KBM-7 (cell line): ENCODE results near the gene AGFG2.
"Not testable (repeated sequence)": the region's sequence is repeated elsewhere in the genome, so short reads cannot be mapped to it uniquely, and the experiment has no call there.

Experiments
- DNase-seq: peaks from one replicate; pipeline ENCODE4 v3.0.0-alpha.2; 2015
- in situ Hi-C: fragments of 300-500 bp; cut with MboI; formaldehyde crosslinking; loops from 2 replicates; pipeline ENCODE4 v1.14.3; 2020; ENCODE audit warnings: low sequenced_read_pairs, low pct_unique_long_range_greater_than_20kb, mixed read lengths

Gene AGFG2

GRCh38 chr7:100516135-100516812 is 22.7 kb upstream of the AGFG2 start:
- DNase-seq: peak; percentile 14
- in situ Hi-C loops: no loop called here

- in situ Hi-C loops: no loop called here
- no peak for DNase-seq
Measured at GRCh38 chr7:100517305-100517704, 21.7 kb upstream of the AGFG2 start.

DNA sequence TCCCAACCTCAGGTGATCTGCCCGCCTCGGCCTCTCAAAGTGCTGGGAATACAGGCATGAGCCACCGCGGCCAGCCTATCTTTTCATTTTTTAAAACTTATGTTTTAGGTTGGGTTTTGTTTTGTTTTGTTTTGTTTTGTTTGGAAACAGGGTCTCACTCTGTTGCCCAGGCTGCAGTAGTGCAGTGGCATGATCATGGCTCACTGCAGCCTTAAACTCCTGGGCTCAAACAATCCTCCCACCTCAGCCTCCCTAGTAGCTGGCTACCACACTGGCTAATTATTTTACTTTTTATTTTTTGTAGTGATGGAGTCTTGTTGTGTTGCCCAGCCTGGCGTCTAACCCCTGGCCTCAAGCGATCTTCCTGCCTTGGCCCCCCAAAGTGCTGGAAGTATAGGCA is 19.4 kb upstream of the AGFG2 start:
- DNase-seq: no peak
- in situ Hi-C loops: no loop called here

- in situ Hi-C loops: no loop called here
- no peak for DNase-seq
Measured at GRCh38 chr7:100520138-100520537, 18.9 kb upstream of the AGFG2 start.

- in situ Hi-C loops: no loop called here
Measured at GRCh38 chr7:100521076-100521475, 17.9 kb upstream of the AGFG2 start.

DNA sequence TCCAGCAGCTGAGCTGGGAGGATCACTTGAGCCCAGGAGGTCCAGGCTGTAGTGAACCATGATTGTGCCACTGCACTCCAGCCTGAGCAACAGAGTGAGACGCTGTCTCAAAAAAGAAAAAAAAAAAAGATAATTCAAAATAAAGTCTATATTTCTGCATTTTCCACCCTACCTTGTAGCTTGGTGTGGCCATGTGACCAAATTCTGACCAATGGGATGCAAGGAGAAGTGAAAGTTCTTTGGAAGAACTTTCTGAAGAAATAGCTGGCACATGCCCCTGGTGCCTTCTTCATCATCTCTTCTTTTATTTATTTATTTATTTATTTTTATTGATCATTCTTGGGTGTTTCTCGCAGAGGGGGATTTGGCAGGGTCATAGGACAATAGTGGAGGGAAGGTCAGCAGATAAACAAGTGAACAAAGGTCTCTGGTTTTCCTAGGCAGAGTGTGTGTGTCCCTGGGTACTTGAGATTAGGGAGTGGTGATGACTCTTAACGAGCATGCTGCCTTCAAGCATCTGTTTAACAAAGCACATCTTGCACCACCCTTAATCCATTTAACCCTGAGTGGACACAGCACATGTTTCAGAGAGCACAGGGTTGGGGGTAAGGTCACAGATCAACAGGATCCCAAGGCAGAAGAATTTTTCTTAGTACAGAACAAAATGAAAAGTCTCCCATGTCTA is 17.0 kb upstream of the AGFG2 start:
- in situ Hi-C loops: not testable (repeated sequence)

More at GRCh38 chr7:100521076-100521475, 17.9 kb upstream of the AGFG2 start:
- DNase-seq: no peak

DNA sequence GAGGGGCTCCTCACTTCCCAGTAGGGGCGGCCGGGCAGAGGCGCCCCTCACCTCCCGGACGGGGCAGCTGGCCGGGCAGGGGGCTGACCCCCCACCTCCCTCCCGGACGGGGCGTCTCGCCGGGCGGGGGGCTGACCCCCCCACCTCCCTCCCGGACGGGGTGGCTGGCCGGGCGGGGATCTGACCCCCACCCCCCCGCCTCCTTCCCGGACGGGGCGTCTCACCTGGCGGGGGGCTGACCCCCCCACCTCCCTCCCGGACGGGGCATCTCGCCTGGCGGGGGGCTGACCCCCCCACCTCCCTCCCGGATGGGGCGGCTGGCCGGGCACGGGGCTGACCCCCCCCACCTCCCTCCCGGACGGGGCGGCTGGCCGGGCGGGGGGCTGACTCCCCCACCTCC is 15.8 kb upstream of the AGFG2 start:
- in situ Hi-C loops, DNase-seq: not testable (repeated sequence)

More for the DNA sequence above, 17.0 kb upstream of the AGFG2 start:
- not testable (repeated sequence) for DNase-seq

DNA sequence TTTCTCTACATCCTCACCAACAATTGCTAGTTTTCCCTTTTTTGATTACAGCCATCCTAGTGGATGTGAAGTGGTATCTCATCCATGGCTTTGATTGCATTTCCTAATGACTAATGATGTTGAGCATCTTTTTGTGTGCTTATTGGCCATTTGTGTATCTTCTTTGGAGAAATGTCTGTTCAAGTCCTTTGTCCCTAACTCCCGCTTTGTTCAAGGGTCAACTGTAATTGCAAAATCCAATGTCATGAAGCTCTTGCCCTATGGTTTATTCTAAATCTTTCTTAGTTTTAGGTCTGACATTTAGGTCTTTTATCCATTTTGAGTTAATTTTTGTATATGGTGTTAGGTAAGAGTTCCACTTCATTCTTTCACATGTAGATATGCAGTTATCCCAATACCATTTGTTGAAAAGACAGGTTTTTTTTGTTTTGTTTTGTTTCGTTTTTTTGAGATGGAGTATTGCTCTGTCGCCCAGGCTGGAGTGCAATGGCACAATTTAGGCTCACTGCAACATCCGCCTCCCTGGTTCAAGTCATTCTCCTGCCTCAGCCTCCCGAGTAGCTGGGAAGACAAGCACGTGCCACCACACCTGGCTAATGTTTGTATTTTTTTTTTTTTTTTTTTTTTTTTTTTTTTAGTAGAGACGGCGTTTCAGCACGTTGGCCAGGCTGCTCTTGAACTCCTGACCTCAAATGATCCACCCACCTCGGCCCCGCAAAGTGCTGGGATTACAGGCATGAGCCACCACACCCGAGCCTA is 10.7 kb upstream of the AGFG2 start:
- in situ Hi-C loops, DNase-seq: not testable (repeated sequence)

GRCh38 chr7:100532165-100533022 is 6.6 kb upstream of the AGFG2 start:
- in situ Hi-C loops: no loop called here
- no peak for DNase-seq

DNA sequence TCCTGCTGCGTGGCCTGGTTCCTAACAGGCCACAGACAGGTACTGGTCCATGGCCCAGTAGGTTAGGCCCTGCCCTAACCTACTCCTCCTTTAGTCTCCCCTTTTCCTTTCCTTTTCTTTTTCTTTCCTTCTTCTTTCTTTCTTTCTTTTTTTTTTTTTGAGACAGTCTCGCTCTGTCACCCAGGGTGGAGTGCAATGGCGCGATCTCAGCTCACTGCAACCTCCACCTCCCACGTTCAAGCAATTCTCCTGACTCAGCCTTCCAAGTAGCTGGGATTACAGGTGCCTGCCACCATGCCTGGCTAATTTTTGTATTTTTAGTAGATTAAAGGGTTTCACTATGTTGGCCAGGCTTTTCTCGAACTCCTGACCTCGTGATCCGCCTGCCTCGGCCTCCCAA is 3.0 kb upstream of the AGFG2 start:
- in situ Hi-C loops, DNase-seq: not testable (repeated sequence)

DNA sequence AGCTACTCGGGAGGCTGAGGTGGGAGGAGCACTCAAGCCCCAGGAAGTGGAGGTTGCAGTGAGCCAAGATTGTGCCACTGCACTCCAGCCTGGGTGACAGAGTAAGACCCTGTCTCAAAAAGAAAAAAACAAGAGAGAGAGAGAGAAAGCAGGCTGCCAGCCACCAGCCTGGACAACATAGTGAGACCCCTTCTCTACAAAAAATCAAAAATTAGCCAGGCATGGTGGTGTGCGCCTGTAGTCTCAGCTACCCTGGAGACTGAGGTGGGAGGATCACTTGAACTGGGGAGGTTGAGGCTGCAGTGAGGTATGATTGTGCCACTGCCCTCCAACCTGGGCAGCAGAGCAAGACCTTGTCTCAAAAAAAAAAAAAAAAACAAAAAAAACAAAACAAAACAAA is 2.3 kb upstream of the AGFG2 start:
- in situ Hi-C loops, DNase-seq: not testable (repeated sequence)

DNA sequence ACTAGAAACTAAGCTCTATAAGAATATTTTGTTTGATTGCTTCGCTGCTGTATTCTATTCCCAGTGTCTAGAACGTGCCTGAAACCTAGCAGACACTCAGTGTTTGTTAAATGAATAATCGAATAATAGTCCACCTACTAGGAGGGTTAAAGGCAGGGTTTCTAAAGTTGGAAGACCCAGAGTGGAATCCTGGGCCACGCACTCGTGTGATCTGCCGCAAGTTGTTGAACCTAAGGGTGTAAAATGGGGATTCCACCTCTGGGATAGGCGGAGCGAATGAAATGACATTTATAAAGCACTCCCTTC is 702 bp upstream of the AGFG2 start:
- DNase-seq: peak; percentile 11
- in situ Hi-C loops: no loop called here

DNA sequence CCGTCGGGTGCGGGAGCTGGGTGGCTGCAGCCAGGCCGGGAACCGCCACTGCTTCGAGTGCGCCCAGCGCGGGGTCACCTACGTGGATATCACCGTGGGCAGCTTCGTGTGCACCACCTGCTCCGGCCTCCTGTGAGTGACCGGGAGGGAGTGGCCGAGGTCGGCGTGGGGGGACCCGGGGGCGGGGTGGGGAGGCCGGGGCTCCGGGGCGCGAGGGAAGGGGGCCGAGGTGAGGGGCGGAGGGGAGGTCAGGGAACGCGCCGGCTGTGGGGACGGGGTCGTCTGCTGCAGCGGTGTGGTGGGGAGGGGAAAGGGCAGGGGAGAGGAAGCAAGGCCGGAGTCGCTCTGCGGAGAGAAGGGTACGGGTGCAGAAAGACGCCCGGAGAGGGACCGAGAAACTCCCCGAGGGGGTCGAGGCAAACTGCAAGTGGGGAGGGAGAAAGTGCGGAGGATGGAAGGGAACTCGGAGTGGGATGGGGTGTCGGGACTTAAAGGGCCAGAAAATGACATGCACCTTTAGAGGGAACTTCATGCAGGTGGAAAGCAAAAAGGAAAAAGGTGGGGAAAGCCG is 518 bp downstream of the AGFG2 start:
- DNase-seq: peak; percentile 15
- in situ Hi-C loops: loop anchor here (10.0 kb wide), 1 partner anchor 65 kb away; the partner anchor contains the start of gene TSC22D4

DNA sequence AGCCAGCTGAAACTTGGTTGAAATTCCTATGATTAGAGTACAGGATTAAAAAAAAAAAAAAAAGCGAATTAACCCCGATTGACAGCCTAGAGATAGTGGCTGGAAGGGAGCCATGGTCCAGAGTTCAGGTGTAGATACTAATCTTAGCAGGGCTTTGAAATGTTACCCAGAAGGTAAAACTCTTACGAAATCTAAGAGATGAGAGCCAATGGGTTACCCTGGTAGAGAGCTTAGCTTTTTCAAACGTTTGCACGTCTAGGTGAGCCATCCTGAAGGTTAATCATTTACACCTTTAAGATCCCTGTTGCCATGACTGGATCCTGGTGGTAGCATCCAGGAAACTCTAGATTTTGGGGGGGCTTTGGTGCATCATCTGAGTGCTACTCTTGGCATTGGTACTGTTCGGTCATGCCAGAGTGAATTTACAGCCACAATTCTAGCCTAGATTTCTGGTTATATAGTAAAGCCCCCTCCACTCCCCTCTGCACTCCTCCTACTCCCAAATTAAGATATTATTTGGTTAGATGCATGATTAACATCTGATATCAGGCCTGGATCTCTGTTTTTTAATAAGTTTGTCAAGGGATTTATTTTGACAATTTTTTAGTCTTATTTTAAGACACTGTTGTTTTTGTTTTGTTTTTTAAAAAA is 1.2 kb downstream of the AGFG2 start:
- no peak for DNase-seq
- in situ Hi-C loops: loop anchor here (10.0 kb wide), 1 partner anchor 65 kb away; the partner anchor contains the start of gene TSC22D4

GRCh38 chr7:100541309-100541708 is 2.3 kb downstream of the AGFG2 start:
- in situ Hi-C loops: loop anchor here (10.0 kb wide), 1 partner anchor 67 kb away; the partner anchor contains the start of gene TSC22D4
- DNase-seq: not testable (repeated sequence)

DNA sequence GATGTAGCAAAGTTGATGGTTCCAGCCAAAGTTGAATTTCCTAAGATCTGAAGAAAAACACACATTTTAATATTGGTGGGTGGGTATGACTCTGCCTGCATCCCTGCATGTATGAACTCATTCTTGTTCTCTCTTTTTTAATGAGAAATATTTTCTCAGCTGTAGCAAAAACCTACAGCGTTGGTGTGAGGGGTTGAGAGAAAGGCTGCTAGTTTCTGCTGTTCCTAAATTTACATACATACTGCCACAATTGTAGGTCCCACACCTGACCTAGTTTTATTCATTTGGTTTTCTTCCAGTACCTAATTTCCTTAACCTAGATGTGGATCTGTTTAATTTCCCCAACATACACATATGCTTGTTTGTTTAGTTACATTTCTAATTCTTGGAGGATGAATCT is 4.6 kb downstream of the AGFG2 start:
- DNase-seq: no peak
- in situ Hi-C loops: loop anchor here (10.0 kb wide), 1 partner anchor 69 kb away; the partner anchor contains the start of gene TSC22D4

GRCh38 chr7:100544386-100544785 is 5.4 kb downstream of the AGFG2 start:
- no peak for DNase-seq
- in situ Hi-C loops: loop anchor here (10.0 kb wide), 1 partner anchor 70 kb away; the partner anchor contains the start of gene TSC22D4

DNA sequence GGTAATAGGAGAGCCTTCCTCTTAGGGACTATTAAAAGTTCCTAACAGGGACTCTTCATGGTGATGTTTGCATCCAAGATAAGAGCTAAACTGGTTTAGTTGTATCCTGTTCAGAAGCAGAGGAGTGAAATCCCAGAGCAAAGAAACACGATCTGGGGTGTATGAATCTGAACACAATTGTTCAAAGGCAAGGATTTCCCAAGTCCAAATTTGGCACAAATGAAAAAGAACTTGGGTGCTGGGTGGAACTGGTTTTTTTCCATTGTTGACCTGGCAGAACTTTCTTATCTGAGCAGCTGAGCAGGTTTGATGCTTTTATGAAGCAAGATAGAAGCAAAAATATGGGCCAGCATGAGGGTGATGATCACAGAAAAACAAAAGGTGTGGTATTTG is 6.0 kb downstream of the AGFG2 start:
- no peak for DNase-seq
- in situ Hi-C loops: loop anchor here (10.0 kb wide), 1 partner anchor 70 kb away; the partner anchor contains the start of gene TSC22D4
